Stimulated activated CD4-positive, alpha-beta T cell treated with anti-CD3 and anti-CD28 coated beads, Interleukin-1b, Interleukin-23, amount 100 ng/mL, for 4 hours (primary cell): ENCODE measurements around the gene SMIM14.

Experiments used
- DNase-seq, 2 donors: peaks; one replicate each; pipeline ENCODE4 v3.0.0-alpha.2; 2020; ENCODE audit warnings: low read depth in 2 of 2

SMIM14 gene

GRCh38 chr4:39498727-39499020 is 140.0 kb downstream of the SMIM14 start:
- no peak for DNase-seq

- DNase-seq, result no peak
These were observed 140.5 kb downstream of the SMIM14 start for GRCh38 chr4:39497909-39498726.
